GM21423 (cell line): ENCODE measurements around the gene RTN4.

ENCODE experiments used
- ATAC-seq: cut with Tn5 transposase; IDR thresholded peaks from one replicate; pipeline ENCODE4 v1.9.1; 2021; ENCODE audit warnings: mild to moderate bottlenecking, moderate library complexity; ENCODE audit not compliant: unreplicated experiment

RTN4 gene

DNA sequence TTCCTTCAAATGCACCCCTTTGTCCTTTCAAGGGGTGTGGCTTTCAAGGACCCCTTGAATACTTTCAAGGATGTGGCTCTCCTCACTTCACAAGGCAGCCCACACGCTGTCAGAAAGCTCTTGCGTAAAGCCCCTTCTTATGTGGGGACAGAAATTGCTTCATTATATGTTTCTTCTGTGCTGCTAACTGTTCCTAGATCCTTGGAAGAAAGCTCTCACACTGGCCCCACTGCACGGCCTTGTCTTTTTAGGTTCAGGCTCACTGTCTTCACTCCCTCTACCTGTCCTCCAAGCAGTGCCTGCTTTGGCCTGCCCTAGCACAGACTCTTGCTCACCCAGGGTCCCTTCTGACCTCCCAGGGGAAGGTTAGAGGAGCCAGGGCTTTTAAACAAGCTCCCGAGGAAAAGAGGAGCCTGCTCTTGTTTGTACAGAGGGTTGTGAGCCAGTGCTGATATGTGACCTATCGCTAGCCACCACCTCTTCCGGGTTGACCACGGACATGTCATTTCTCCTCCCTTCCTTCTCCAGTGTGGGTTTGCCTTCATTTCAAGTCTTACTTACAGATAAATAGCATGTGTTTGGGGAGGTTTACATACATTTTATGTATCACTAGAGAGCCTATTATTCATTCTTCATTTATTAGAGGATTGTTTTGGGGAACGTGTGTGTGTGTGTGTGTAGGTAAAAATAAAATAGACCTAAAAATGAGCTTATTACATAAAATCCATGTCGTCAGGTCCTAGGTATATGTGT is 94.7 kb downstream of the RTN4 start:
- no peak for ATAC-seq

GRCh38 chr2:54954705-54955357 is 95.4 kb downstream of the RTN4 start:
- ATAC-seq, result no peak

DNA sequence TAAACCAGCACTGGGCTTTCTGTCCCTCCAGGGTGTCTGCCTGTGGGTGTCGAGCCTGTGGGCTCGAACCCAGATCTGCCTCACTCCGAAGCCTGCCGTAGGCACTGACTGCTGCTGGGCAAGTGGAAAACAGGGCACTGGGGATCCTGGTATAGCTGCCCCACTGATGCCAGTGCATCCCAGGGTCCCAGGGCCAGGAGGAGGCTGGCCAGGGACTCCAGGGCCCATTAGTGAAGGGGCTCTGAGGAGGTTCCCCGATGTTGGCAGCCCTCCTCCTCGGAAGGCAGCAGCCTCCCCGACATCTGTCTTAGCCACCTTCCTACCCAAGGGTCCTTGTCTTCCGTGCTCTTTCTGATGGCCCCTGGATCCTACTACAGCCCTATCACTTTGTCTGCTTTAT is 96.1 kb downstream of the RTN4 start:
- ATAC-seq, result no peak

GRCh38 chr2:54952978-54953456 is 97.2 kb downstream of the RTN4 start:
- no peak for ATAC-seq

DNA sequence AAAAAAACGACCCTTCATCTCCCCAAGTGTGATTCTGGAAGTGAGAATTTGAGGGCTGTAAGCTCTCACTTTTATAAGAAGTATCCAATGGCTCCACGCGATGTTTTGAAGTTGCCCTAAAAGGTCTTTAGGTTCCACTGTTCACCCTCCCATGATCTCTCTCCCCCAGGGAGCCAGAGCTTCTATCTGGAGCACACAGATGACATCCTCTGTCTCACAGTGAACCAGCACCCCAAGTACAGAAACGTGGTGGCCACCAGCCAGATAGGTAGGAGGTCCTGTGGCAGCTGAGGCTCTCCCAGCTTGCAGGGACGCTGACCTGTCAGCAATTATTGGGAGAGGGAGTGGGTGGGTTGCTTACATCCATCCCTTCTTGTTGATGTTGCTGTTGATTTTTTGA is 97.8 kb downstream of the RTN4 start:
- ATAC-seq, result no peak

GRCh38 chr2:54950811-54951210 is 99.4 kb downstream of the RTN4 start:
- no peak for ATAC-seq

DNA sequence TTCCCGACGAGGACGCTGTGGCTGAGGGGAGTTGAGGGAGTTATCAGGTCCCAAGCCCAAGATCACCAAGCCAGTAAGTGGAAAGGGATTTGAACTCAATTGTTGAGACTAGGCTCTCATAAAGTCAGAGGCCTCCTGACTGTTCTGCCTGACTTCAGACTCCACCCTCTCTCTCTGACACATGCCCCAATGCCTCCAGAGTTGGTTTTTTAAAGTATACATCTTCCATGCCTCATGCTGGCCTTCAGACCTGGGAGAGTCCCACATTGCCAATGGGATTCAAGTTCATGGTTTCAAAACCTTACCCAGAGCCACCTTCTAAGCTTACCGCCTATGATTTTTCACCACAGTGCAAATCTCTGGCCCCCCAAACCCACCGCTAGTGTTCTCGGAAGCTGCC is 100.8 kb downstream of the RTN4 start:
- ATAC-seq, result no peak

GRCh38 chr2:54948120-54948519 is 102.1 kb downstream of the RTN4 start:
- no peak for ATAC-seq

GRCh38 chr2:54947646-54948045 is 102.6 kb downstream of the RTN4 start:
- no peak for ATAC-seq

DNA sequence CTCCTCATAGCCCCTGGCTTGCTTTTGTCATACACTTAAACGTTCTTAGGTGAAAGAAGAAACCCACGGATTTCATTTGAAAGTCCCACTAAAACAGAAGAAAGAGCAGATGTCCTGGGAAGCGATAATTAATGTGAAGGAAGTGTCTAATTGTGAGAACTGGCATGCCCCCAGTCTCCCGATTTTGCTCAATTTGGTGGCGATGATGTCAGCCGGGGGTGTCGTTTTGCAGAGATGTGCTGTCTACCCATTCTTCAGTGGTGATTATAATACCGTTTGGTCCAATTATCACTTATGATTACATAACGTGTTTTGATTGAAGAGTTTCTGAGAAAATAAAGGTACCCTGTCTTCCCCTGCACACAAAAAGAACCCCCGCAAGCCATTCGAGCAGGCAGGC is 103.1 kb downstream of the RTN4 start:
- ATAC-seq, result no peak

- ATAC-seq, result no peak
These were observed 103.9 kb downstream of the RTN4 start for GRCh38 chr2:54946220-54946805.

DNA sequence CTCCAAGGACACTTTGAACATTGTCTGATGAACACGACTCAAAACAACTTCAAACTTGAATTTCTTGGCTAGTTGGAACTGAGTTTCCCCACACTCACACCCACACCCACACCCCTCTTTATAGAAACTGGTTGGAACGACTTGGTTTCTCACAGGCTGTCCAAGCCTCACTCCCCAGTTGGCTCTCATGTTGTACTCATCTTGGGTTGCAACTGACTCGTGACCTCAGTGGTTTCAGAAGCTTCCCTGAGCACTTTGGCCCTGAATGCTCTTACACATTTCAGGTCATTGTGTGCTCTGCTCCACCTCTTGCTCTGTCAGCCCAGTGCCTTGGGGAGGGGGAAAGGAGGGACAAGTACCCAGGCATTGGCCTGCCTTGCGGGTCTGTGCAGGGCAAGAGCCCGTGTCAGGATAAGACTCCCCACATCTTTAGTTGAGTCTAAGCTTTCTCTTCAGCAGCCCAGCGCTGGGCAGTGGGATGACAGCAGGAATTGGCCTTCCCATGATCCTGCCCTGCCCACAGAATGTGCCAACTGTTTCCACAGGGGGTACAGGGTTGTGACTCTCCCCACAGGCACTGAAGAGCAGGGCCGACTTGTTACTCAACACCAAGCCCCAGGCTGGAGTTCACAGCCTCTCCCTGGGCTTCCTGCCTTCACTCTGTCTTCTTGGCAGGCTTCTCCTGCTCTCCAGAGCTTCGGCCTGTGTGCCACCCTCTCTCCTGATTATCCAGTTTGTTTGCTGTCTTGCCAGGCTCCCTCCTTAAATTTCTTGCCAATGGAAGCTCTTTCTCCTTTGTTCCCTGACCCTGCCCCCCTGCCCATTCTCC is 104.6 kb downstream of the RTN4 start:
- ATAC-seq, result no peak

GRCh38 chr2:54944724-54945326 is 105.4 kb downstream of the RTN4 start:
- ATAC-seq, result no peak

DNA sequence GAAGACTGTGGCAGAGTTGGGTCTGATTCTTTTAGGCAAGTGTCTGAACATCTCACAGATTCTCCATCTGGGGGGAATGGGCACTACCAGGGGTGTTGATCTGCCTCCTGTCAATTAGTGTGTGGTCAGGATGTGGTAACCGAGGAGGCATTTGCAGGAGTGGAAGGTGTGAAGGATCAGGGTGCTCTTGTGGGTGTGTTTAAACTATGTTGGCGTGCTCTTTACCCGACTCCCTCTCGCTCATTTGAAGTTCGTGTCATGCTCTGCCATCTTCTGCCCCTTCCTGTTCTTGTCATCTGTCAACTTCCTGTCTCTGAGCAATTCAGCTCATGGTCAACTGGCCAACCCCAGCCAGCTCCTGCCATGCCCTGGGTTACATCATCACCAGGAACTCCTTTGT is 107.9 kb downstream of the RTN4 start:
- no peak for ATAC-seq

DNA sequence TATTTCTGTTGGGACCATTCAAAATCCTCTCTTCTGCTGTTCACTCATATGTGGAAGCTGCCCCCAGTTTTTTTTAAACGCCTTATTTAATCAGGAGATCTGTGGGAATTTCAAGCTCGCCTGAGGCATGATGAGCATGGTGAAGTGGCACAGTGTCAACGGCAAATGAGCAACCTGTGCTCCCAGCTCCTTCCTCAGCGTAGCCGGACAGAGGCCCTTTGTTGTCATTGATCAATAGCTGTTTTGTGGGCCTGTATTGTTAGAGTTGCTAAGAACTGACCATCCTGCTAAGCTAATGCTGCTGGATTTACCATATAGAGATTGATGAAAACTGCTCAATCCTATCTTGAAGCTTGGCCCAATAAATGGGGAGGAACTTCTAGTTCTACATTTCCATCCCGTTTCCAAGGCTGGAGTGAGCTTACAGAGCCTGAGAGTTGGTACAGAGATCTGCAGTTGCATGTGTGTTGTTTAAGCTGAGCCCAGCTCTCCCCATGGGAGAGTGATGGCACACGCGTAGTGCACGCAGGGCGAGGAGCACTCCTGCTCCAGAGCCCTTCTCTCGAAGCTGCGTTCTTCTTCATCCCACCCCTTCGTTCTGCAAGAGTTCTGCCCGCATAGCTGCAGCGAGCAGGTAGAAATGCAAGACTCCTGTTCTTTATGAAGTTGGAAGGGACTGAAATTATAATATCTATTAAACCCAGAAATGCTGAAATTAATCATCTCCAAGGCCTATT is 108.8 kb downstream of the RTN4 start:
- no peak for ATAC-seq

- ATAC-seq, result no peak
These were observed 109.5 kb downstream of the RTN4 start for GRCh38 chr2:54940723-54941122.

GRCh38 chr2:54939446-54940118 is 110.7 kb downstream of the RTN4 start:
- ATAC-seq, result no peak

GRCh38 chr2:54936766-54937165 is 113.5 kb downstream of the RTN4 start:
- no peak for ATAC-seq

GRCh38 chr2:54935389-54935788 is 114.9 kb downstream of the RTN4 start:
- ATAC-seq, result no peak

GRCh38 chr2:54931473-54931872 is 118.8 kb downstream of the RTN4 start:
- ATAC-seq, result no peak
